Kidney (tissue), 14 donors: Measurements from ENCODE around the gene SCN7A. TPM values are rescaled to one million over a fixed set of nuclear protein-coding genes. Genes with fewer than 3 reads are reported as not detected.

Experiments used
- DNase-seq, 5 donors: peaks; one replicate each; pipeline ENCODE4 v3.0.0-alpha.2; 2013 to 2020
- FAIRE-seq: peaks from 2 replicates; lab custom pipeline; 2012; peaks lifted over from hg19 to GRCh38; lab: Jason Lieb, UNC
- H3K27ac ChIP-seq, 2 donors: one replicate each; pipeline ENCODE4 v1.7.0; 2013; ENCODE audit warnings: low read depth in 2 of 2, low read length in 2 of 2, inconsistent platforms in 1 of 2
- H3K27me3 ChIP-seq: one replicate; pipeline ENCODE4 v1.7.1; 2013; ENCODE audit warnings: low read length, inconsistent platforms; ENCODE audit not compliant: control insufficient read depth, insufficient read depth
- H3K36me3 ChIP-seq, 3 donors: one replicate each; pipeline versions ENCODE4 v1.7.0 to v1.7.1; 2013; ENCODE audit warnings: low read length in 3 of 3, control low read depth in 1 of 3, inconsistent platforms in 1 of 3; ENCODE audit not compliant: insufficient read depth in 3 of 3, control insufficient read depth in 2 of 3
- H3K4me1 ChIP-seq, 3 donors: one replicate each; pipeline versions ENCODE4 v1.7.0 to v1.7.1; 2013; ENCODE audit warnings: low read length in 3 of 3, inconsistent platforms in 1 of 3, low read depth in 1 of 3; ENCODE audit not compliant: control insufficient read depth in 2 of 3, insufficient read depth in 2 of 3
- H3K4me3 ChIP-seq, 3 donors: one replicate each; pipeline versions ENCODE4 v1.7.0 to v1.8.1; 2013; ENCODE audit warnings: low read length in 3 of 3, control low read depth in 1 of 3, inconsistent platforms in 1 of 3
- H3K9ac ChIP-seq, 3 donors: one replicate each; pipeline versions ENCODE4 v1.7.0 to v1.7.1; 2013; ENCODE audit warnings: low read length in 3 of 3, control low read depth in 1 of 3, inconsistent platforms in 1 of 3
- H3K9me3 ChIP-seq, 3 donors: one replicate each; pipeline versions ENCODE4 v1.7.0 to v1.7.1; 2013; ENCODE audit warnings: low read length in 3 of 3, control low read depth in 1 of 3, inconsistent platforms in 1 of 3; ENCODE audit not compliant: control insufficient read depth in 2 of 3, insufficient read depth in 1 of 3
- CTCF ChIP-seq: IDR thresholded peaks from 3 replicates; pipeline ENCODE4 v1.5.1; 2012; ENCODE audit warnings: mild to moderate bottlenecking, moderate library complexity, borderline replicate concordance; ENCODE audit not compliant: insufficient read depth; ENCODE audit errors: extremely low read depth
- intact Hi-C: fragments of 100-400 bp; cut with DNase I; formaldehyde crosslinking; loops from one replicate; pipeline ENCODE4 v1.11.1; 2022
- polyA plus RNA-seq: library from polyadenylated mRNA; stranded (reverse); fragments of 350-450 nt; fragmentation: Illumina TruSeq; extraction: RNeasy Lipid Tissue Mini Kit (QIAGEN cat#74804); gene quantifications from one replicate; pipeline ENCODE4 v1.2.3, GENCODE V29; 2014; ENCODE audit warnings: low read depth, low replicate concordance; ENCODE audit not compliant: insufficient read depth
- total RNA-seq: library from RNA; stranded (reverse); fragmentation: NEBNext Ultra II Directional; extraction: Animal tissue kit (Norgen Biotek cat#: 25700); gene quantifications from one replicate; pipeline ENCODE4 v1.2.1, GENCODE V29; 2021
- donor health status: control.
- donor health status: control.
- donor health status: control.
- donor health status: control.
- donor health status: control.
- donor health status: DM: yes; HTN: yes; CAD: no.
- donor health status: Normal renal cell carcinoma (clear cell type).

SCN7A gene
- total and polyA plus RNA-seq, 2 donors from 2014 or later, result 1.9 to 3.6 TPM

- no peak overlapping the region for H3K4me3 ChIP-seq
- no peak for DNase-seq
- H3K9ac ChIP-seq, result no peak overlapping the region
- H3K9me3 ChIP-seq, result no peaks in the 10 kb centered on the region
- TF ChIP-seq CTCF, result no peak
- H3K27ac ChIP-seq, result no peak overlapping the region
- intact Hi-C loops, result no loop called here
- no peaks in the 10 kb centered on the region for H3K36me3 ChIP-seq
- no peaks in the 10 kb centered on the region for H3K4me1 ChIP-seq
- no peak for FAIRE-seq
- no peaks in the 10 kb centered on the region for H3K27me3 ChIP-seq
Observed at GRCh38 chr2:166518634-166519390, 24.8 kb upstream of the SCN7A start.

- no peaks in the 10 kb centered on the region for H3K36me3 ChIP-seq
- intact Hi-C loops, result no loop called here
- no peak overlapping the region for H3K9ac ChIP-seq
- H3K27ac ChIP-seq, result no peak overlapping the region
- DNase-seq (no peak), FAIRE-seq (no peak)
- H3K4me3 ChIP-seq, result no peak overlapping the region
- H3K9me3 ChIP-seq, result no peaks in the 10 kb centered on the region
- no peak for TF ChIP-seq CTCF
- H3K4me1 ChIP-seq, result no peaks in the 10 kb centered on the region
- no peaks in the 10 kb centered on the region for H3K27me3 ChIP-seq
Observed at GRCh38 chr2:166517533-166518061, 23.5 kb upstream of the SCN7A start.

- TF ChIP-seq CTCF, result peak; percentile 33
- Histone ChIP-seq H3K27ac (no peak overlapping the region), H3K9ac (no peak overlapping the region), H3K4me1 (no peaks in the 10 kb centered on the region), H3K36me3 (no peaks in the 10 kb centered on the region), H3K27me3 (no peaks in the 10 kb centered on the region), H3K4me3 (no peak overlapping the region), H3K9me3 (no peaks in the 10 kb centered on the region)
- FAIRE-seq (no peak), DNase-seq (peak in 3 of 5 donors; percentile 30 to 64 (median 58))
- intact Hi-C loops, result no loop called here
Observed at GRCh38 chr2:166516712-166517303, 22.8 kb upstream of the SCN7A start.
